Activated CD4-positive, alpha-beta memory T cell treated with anti-CD3 and anti-CD28 coated beads for 36 hours (primary cell): Measurements from ENCODE around the gene ZMYND11. TPM values are rescaled to one million over a fixed set of nuclear protein-coding genes. Genes with fewer than 3 reads are reported as not detected.
"Not testable (repeated sequence)": the region's sequence is repeated elsewhere in the genome, so short reads cannot be mapped to it uniquely, and the experiment has no call there.

ENCODE experiments used
- CTCF ChIA-PET: fragments of 350-600 bp; sonication (Branson Sonifier 250); formaldehyde crosslinking; loops from one replicate; lab custom pipeline; 2021; ENCODE audit warnings: antibody characterized with exemption, inconsistent platforms; lab: Charles Lee
- POLR2A ChIA-PET: fragments of 350-600 bp; sonication (Branson Sonifier 250); formaldehyde crosslinking; loops from one replicate; lab custom pipeline; 2021; ENCODE audit warnings: antibody characterized with exemption; lab: Charles Lee
- DNase-seq: peaks from one replicate; pipeline ENCODE4 v3.0.0-alpha.2; 2020
- H3K27ac Mint-ChIP-seq: one replicate; pipeline ENCODE4 v1.8.0; 2021; ENCODE audit warnings: mixed read lengths
- H3K27me3 Mint-ChIP-seq: one replicate; pipeline ENCODE4 v1.8.0; 2021; ENCODE audit warnings: mixed read lengths
- H3K36me3 Mint-ChIP-seq: one replicate; pipeline ENCODE4 v1.8.0; 2021; ENCODE audit warnings: mixed read lengths
- H3K4me1 Mint-ChIP-seq: one replicate; pipeline ENCODE4 v1.8.0; 2021; ENCODE audit warnings: low read depth, mixed read lengths
- H3K4me3 Mint-ChIP-seq: one replicate; pipeline ENCODE4 v1.8.0; 2021; ENCODE audit warnings: mild to moderate bottlenecking, mixed read lengths
- H3K9me3 Mint-ChIP-seq: one replicate; pipeline ENCODE4 v1.8.0; 2021; ENCODE audit warnings: mixed read lengths
- intact Hi-C: fragments of 100-400 bp; cut with micrococcal nuclease; formaldehyde crosslinking; loops from one replicate; pipeline ENCODE4 v1.15.1; 2023
- total RNA-seq, 2 experiments: library from RNA; stranded (reverse); gene quantifications; one replicate each; pipeline ENCODE4 v1.2.3, GENCODE V29; 2021

Gene ZMYND11
- total RNA-seq, 2 experiments from 2014 or later, result 15.9 to 19.4 TPM

- intact Hi-C loops, result no loop called here
- Mint-ChIP-seq H3K27ac (no peak overlapping the region), H3K9me3 (no peaks in the 10 kb centered on the region), H3K27me3 (no peaks in the 10 kb centered on the region), H3K36me3 (peaks cover 2% of the 10 kb centered on the region), H3K4me1 (peaks cover 1% of the 10 kb centered on the region), H3K4me3 (no peak overlapping the region)
- CTCF ChIA-PET, result interaction anchor here (0.6 kb wide), 1 partner anchor 993 kb away, joined by 3 read pairs; no protein-coding TSS in a partner anchor
- DNase-seq, result no peak
- POLR2A ChIA-PET, result no interaction called here
Measured at GRCh38 chr10:290026-290725, 154.9 kb downstream of the ZMYND11 start.

GRCh38 chr10:293636-294035 lies 158.4 kb downstream of the ZMYND11 start:
- ChIA-PET POLR2A (no interaction called here), CTCF (no interaction called here)
- Mint-ChIP-seq H3K9me3 (no peaks in the 10 kb centered on the region), H3K27me3 (no peaks in the 10 kb centered on the region), H3K36me3 (peaks cover 2% of the 10 kb centered on the region), H3K4me1 (no peaks in the 10 kb centered on the region), H3K27ac (no peak overlapping the region), H3K4me3 (no peak overlapping the region)
- intact Hi-C loops, result no loop called here
- no peak for DNase-seq

- ChIA-PET CTCF (no interaction called here), POLR2A (no interaction called here)
- DNase-seq, result no peak
- Mint-ChIP-seq H3K4me3 (no peak overlapping the region), H3K27ac (no peak overlapping the region), H3K27me3 (no peaks in the 10 kb centered on the region), H3K4me1 (no peaks in the 10 kb centered on the region), H3K9me3 (no peaks in the 10 kb centered on the region), H3K36me3 (peaks cover 2% of the 10 kb centered on the region)
- intact Hi-C loops, result no loop called here
Measured at GRCh38 chr10:297567-297966, 162.3 kb downstream of the ZMYND11 start.

- Mint-ChIP-seq H3K4me3 (no peak overlapping the region), H3K36me3 (peaks cover 2% of the 10 kb centered on the region), H3K9me3 (no peaks in the 10 kb centered on the region), H3K4me1 (no peaks in the 10 kb centered on the region), H3K27ac (no peak overlapping the region), H3K27me3 (no peaks in the 10 kb centered on the region)
- ChIA-PET CTCF (no interaction called here), POLR2A (no interaction called here)
- intact Hi-C loops, result no loop called here
- no peak for DNase-seq
Measured at GRCh38 chr10:298033-298432, 162.8 kb downstream of the ZMYND11 start.

GRCh38 chr10:299512-299911 lies 164.3 kb downstream of the ZMYND11 start:
- H3K27ac Mint-ChIP-seq, result no peak overlapping the region
- ChIA-PET CTCF (no interaction called here), POLR2A (no interaction called here)
- no peak for DNase-seq
- intact Hi-C loops, result no loop called here
- H3K36me3 Mint-ChIP-seq, result no peaks in the 10 kb centered on the region
- no peaks in the 10 kb centered on the region for H3K9me3 Mint-ChIP-seq
- no peaks in the 10 kb centered on the region for H3K4me1 Mint-ChIP-seq
- H3K27me3 Mint-ChIP-seq, result no peaks in the 10 kb centered on the region
- no peak overlapping the region for H3K4me3 Mint-ChIP-seq

- Mint-ChIP-seq H3K4me1 (no peaks in the 10 kb centered on the region), H3K9me3 (no peaks in the 10 kb centered on the region), H3K27ac (no peak overlapping the region), H3K27me3 (no peaks in the 10 kb centered on the region), H3K4me3 (no peak overlapping the region), H3K36me3 (no peaks in the 10 kb centered on the region)
- POLR2A ChIA-PET, result no interaction called here
- DNase-seq, result no peak
- CTCF ChIA-PET, result no interaction called here
- intact Hi-C loops, result no loop called here
Measured at GRCh38 chr10:299969-300368, 164.7 kb downstream of the ZMYND11 start.

GRCh38 chr10:300580-300979 lies 165.3 kb downstream of the ZMYND11 start:
- H3K27me3 Mint-ChIP-seq, DNase-seq, intact Hi-C loops, H3K27ac Mint-ChIP-seq, H3K36me3 Mint-ChIP-seq, H3K4me1 Mint-ChIP-seq, H3K4me3 Mint-ChIP-seq, CTCF ChIA-PET, POLR2A ChIA-PET, H3K9me3 Mint-ChIP-seq: not testable (repeated sequence)

- ChIA-PET POLR2A (no interaction called here), CTCF (no interaction called here)
- no peak for DNase-seq
- intact Hi-C loops, result no loop called here
- Mint-ChIP-seq H3K4me3 (no peak overlapping the region), H3K9me3 (no peaks in the 10 kb centered on the region), H3K27ac (no peak overlapping the region), H3K36me3 (no peaks in the 10 kb centered on the region), H3K4me1 (no peaks in the 10 kb centered on the region), H3K27me3 (no peaks in the 10 kb centered on the region)
Measured at GRCh38 chr10:301536-301935, 166.3 kb downstream of the ZMYND11 start.

Other genes with a start within 250 kb of the ZMYND11 start
- not detected for gene TUBB8, start 86.2 kb upstream of the ZMYND11 start, total RNA-seq